Kasumi-1 (cell line): Measurements from ENCODE around the gene ASAP3.
A peak's percentile ranks its signal among the peaks of the same experiment; 100 is the strongest.
"Not testable (repeated sequence)": the region's sequence is repeated elsewhere in the genome, so short reads cannot be mapped to it uniquely, and the experiment has no call there.

ENCODE experiments used
- DNase-seq, 2 experiments: peaks; one replicate each; lab custom pipeline; 2025; lab: John Stamatoyannopoulos, UW

Gene ASAP3

DNA sequence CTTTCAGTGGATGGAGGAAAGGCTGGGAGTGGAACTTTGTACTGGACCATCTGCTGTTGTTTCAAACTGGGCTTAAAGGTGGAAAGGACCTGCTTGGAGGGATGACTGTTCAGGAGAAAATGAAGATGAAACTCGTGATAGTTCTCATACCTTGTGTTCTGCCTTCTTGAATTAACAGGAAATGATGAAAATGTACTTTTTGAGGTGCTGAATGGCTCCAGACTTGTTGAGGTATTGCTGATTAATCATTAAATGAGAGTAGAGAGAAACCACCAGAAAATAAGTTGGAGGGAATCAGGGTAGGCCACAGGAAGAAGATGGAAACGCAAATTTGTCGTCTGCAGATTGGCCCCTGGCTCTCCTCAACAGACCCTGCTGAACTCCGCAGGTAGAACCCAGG is 88.1 kb downstream of the ASAP3 start:
- no peak for DNase-seq

DNA sequence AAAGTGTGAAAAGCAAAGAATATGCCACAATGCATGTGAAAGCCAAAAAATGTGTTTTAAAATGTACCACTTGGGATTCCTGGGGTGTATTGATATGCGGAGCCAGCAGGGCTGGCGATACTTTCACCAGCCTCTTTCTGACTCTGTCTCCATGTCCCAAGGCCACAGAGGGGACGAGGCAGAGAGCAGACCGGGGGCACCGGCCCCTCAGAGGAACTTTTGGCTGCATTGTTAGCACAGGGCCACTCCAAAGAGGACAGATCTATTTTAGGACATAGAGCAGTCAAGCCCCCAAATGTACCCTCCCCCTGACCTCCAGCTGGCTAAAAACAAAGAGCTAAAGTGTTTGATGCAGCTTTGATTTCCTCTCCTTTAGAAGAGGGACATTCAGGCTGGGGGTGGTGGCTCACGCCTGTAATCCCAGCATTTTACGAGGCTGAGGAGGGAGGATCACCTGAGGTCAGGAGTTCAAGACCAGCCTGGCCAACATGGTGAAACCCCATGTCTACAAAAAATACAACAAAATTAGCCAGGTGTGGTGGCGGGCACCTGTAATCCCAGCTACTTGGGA is 88.7 kb downstream of the ASAP3 start:
- DNase-seq: no peak

DNA sequence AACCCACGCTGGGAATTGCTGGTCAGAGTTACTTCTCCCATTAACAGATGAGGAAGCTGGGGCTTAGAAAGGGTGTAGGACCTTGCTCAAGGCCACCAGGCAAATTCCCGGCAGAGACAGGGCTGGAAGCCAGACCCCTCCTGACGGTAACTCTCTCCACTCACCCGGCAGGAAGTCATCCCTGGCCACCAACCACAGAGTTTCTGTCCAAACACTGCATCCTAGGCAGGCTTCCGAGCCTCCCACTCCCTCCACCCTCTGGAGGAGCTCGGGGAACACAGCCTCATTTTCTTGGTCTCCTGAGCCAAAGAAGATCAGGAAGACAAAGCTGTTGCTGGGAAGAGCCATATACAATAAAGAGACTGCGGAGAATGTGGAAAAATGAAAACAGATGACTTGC is 89.3 kb downstream of the ASAP3 start:
- DNase-seq: no peak

DNA sequence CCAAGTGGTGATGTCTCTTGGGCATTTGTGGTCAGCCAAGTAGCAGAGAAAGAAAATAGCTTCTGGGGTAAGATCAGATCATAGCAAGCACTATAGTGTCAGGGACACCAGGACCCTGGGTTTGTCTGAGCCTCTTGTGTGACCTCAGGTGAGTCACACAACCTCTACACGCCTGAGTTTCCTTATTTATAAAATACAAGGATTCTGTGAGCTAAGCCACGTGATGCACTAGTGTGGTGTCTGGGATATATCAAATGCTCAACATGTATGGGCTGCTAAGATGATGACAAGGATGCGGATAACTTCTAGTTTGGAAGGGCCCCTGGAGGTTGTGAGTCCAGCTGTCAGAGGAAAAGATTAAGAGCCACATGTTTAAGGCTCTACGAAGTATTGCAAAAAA is 89.8 kb downstream of the ASAP3 start:
- DNase-seq: no peak

DNA sequence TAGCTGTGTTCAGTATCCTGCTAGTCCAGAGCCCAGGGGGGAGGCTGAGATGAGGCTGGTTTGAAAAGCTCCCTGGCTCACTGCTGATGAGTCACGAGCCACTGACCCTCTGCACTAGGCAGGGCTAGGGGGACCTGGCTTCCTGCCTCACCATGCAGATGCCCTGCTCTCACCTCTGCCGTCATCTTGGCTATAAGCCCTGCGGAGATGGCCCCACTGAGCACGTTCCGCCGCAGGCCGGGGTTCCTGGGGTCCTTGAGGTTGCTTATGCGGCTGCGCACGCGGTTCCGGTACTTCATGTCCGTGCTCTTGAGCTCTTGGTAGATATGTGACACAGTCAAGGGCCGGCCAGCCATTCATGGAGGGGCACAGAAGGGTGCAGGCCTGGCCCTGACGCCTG is 90.3 kb downstream of the ASAP3 start:
- DNase-seq: no peak

DNA sequence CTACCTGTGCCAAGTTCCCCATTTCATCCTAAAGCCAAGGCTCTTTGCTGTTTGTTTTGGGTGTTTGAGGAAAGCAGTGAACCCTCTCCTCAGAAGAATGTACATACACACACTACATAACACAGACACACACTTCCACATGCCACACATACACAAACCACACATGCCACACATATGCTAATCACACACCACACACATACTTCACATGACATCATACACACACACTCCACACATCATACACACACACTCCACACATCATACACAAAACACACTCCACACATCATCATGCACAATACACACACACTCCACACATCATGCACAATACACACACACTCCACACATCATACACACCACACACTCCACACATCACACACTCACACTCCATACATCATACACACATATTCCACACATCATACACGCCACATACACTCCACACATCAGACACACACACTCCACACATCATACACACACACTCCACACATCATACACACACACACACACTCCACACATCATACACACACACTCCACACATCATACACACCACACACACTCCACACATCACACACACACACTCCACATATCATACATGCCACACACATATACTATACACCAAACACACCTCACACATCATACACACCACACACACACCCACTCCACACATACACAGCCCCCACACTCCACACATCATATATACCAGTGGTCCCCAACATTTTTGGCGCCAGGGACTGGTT is 91.7 kb downstream of the ASAP3 start:
- DNase-seq: no peak

DNA sequence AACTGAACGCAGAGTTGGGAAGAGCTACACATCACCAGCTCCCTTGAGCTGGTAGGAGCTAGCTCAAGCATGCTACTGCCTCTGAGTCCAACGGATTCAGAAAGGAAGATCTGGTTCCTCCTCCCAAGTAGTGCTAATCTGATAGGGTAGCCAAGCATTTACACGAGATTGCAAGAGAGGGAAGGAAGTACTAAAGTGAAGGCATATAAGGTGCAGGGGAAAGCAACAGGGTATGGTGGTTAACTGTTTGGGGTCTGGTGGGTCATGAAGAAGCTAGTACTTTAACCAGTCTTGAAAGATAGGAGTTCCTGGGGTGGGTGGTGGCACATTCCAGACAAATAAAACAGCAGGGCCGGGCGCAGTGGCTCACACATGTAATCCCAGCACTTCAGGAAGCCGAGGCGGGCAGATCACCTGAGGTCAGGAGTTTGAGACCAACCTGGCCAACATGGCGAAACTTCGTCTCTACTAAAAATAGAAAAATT is 94.1 kb downstream of the ASAP3 start:
- peak; percentile 70 to 76 for DNase-seq

DNA sequence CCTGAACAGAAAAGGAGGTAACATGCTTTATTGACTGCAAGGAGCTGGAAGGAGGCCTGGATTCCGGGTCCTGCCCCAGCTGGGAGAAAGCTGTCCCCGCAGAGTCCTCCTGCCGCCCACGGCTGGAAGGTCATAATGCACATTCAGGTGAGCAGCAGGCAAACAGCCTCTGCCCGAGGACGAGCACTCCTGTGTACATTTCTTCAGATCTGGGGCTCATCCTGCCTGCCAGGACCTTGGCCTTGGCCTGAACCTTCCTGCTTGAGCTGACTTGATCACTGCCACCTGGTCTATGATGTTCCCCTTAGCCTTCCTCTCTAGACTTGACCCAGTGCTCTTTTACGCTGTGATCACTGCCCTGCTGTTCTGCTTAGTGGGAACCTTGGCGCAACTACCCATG is 96.5 kb downstream of the ASAP3 start:
- no peak for DNase-seq

DNA sequence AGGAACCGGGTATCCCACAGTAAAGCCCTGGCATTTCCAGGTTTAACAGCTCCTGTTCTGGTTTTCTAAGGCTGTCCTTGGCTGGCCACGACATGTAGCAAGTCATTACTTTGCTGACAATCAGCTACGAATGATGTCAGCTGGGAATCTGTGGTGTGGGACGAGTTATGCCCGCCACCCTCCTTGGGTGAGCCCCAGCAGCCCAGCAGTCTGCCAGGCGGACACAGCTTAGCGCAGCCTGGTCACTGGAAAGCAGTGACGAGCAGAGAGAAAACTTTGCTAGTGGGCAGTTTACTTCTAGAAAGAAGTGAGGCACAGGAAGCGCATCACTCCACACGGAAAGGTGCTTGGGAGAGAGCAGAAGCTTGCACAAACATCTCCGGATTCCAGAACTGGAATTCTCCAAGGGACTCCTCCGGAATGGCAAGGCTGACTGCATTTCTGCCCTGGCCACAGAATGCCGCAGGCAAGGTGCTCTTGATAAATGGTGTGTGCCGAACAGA is 98.8 kb downstream of the ASAP3 start:
- no peak for DNase-seq

DNA sequence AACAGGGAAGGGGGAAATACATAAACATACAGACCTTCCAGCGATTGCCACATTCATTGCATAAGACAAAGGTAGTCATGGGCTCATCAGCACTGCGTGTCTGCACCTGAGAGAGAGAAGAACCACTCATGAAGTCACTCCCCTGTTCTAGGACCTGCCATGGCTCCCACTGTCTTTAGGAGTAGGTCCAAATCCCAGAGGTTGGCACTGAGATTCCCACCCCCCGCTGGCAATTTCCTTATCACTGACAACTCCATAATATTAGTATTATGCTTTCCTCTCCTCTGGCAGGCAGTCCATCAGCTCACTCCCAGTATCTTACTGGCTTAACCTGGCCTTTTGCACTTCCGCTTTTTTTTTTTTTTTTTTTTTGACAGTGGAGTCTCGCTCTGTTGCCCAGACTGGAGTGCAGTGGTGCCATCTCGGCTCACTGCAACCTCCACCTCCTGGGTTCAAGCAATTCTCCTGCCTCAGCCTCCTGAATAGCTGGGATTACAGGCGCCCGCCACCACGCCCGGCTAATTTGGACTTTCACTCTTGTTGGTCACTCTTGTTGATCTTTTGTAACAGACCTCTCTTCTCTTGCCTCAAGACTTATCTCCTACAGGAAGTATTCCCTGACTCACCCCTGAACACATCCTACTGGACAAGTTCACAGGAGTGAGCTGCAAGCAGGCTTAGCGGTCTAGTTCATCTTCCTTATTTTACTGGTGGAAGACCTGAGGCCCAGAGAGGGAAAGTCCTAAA is 99.5 kb downstream of the ASAP3 start:
- DNase-seq: no peak

DNA sequence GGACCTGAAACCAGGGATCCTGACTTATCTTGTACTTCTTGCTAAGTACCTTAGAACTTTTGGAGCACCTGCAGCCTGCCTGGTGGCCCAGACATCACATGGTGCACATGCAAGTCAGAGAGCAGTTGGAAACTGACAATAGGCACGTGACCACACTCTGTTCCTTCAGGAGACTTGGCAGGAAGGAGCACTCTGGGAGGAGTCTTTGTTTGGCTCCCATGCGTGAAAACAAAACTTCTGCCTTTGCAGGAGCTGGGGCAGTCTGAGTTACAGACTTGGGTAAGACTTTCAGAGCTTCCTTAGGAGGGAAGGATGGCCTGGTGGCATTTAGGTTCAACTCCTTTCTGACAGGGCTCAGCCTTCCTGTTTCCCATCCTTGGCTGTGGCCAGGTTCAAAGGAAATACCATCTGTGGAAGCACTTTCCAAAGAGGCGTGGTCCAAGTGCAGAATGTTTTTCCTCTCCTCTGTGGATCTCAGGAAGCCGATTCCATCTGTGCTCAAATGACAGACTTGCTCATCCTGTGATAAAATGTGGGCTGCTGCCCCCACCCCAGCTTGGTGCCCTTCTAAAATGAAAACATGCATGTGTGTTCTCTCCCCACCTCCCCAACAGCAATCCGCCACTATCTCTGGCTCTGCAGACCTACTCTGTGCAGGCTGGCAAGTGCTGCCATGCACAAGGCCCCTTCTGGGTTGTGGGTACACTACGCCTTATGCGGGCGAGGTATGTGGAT is 100.2 kb downstream of the ASAP3 start:
- no peak for DNase-seq

DNA sequence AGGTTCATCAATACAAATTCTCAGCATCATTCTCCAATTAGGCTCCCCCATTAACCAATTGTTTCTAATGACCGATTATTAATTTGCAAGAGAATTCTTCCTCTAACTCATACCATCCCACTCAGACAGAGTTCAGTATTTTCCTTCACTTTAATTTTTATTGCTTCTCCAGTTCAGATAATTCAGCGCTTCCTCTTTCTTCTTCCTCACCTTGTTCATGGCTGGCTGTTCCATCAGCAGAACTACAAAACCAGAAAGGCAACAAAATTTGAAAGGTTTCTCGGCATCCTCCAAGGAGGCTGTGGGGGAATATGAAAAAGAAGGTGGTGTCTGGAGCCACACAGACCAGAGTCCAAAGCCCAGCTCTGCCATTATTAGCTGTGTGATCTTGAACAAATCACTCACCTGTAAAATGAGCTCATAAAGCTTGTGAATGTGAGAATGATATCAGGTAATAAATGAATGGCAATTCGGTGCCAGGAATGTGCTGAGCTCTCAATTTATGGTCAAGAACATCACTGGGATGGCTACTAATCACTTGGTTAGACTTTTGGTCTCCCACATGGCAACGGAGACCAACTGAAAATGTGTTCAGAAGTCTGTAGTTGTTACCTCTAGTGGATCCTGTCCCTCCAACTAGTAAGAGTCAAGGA is 102.6 kb downstream of the ASAP3 start:
- DNase-seq: no peak

DNA sequence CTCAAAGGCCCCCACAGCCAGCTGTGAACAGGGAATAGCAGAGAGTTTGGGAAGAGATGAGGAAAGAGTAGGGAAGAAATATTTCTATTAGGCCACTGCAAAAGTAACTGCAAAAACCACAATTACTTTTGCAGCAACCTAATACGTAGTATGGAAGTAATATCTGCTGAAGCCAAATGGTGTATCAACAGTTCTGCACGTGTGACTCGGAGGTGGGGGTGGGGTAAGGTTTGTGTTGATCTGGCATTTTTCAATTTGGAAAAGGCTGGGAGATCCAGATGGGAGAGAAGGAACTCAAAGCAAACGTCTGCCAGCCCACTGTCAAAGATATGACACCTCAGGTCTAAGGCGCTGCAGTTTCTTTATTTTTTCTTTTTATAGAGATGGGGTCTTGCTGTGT is 103.3 kb downstream of the ASAP3 start:
- DNase-seq: no peak

DNA sequence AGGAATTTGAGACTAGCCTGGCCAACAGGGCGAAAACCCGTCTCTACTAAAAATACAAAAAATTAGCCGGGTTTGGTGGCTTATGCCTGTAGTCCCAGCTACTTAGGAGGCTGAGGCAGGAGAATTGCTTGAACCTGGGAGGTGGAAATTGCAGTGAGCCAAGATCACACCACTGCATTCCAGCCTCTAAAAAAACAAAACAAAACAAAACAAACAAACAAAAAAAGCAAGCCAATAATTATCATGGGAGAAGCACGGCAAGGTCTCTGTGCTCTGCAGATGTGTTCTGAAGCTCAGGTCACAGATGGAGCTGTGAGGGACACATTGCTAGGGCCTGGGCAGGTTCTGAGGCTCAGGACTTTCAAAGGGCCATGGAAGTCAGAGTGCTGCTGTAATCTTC is 103.7 kb downstream of the ASAP3 start:
- DNase-seq: not testable (repeated sequence)
